Measurements from ENCODE around the gene C12orf76. TPM values are rescaled to one million over a fixed set of nuclear protein-coding genes. Genes with fewer than 3 reads are reported as not detected.
"Not testable (repeated sequence)": the region's sequence is repeated elsewhere in the genome, so short reads cannot be mapped to it uniquely, and the experiment has no call there.

C12orf76 gene
- total RNA-seq, 1 experiment from 2014 or later = 7.3 TPM

- peaks cover 42% of the 10 kb centered on the region for H3K36me3 Mint-ChIP-seq (ENCODE audit: insufficient read depth, unreplicated experiment)
- H3K4me1 Mint-ChIP-seq (ENCODE audit: insufficient read depth, unreplicated experiment) = peaks cover 7% of the 10 kb centered on the region
- no peak for DNase-seq (ENCODE audit: unreplicated experiment)
- peak overlapping the region; percentile 55 for H3K27ac Mint-ChIP-seq (ENCODE audit: low read depth, unreplicated experiment)
- CTCF ChIA-PET = interaction anchor here (0.9 kb wide), 1 partner anchor 159 kb away, joined by 3 read pairs; no protein-coding TSS in a partner anchor
- H3K4me3 Mint-ChIP-seq (ENCODE audit: unreplicated experiment) = no peak overlapping the region
- no TSS peak for BruUV-seq (replicated peaks)
- no peaks in the 10 kb centered on the region for H3K9me3 Mint-ChIP-seq (ENCODE audit: unreplicated experiment)
- H3K27me3 Mint-ChIP-seq (ENCODE audit: insufficient read depth, unreplicated experiment) = no peaks in the 10 kb centered on the region
- intact Hi-C loops (cut with micrococcal nuclease) = no loop called here
- no peak for TF ChIP-seq CTCF (IDR thresholded peaks at IDR 0.05; ENCODE audit: unreplicated experiment)
- POLR2A ChIA-PET = interaction anchor here (1.8 kb wide), 1 partner anchor 13 kb away, joined by 6 read pairs; the partner anchor contains the start of gene ANKRD13A
Measured at GRCh38 chr12:110012659-110013058, 35.7 kb downstream of the C12orf76 start.

- BruUV-seq (replicated peaks) = no TSS peak
- ChIA-PET CTCF (interaction anchor here (0.7 to 0.9 kb wide), 2 partner anchors 48 to 159 kb away, joined by 3 read pairs; no protein-coding TSS in a partner anchor), POLR2A (interaction anchor here (1.8 kb wide), 1 partner anchor 12 kb away, joined by 6 read pairs; the partner anchor contains the start of gene ANKRD13A)
- DNase-seq (ENCODE audit: unreplicated experiment) = no peak
- no peaks in the 10 kb centered on the region for H3K9me3 Mint-ChIP-seq (ENCODE audit: unreplicated experiment)
- peak overlapping the region; percentile 55 for H3K27ac Mint-ChIP-seq (ENCODE audit: low read depth, unreplicated experiment)
- H3K4me3 Mint-ChIP-seq (ENCODE audit: unreplicated experiment) = no peak overlapping the region
- intact Hi-C loops (cut with micrococcal nuclease) = no loop called here
- no peak for TF ChIP-seq CTCF (IDR thresholded peaks at IDR 0.05; ENCODE audit: unreplicated experiment)
- H3K27me3 Mint-ChIP-seq (ENCODE audit: insufficient read depth, unreplicated experiment) = no peaks in the 10 kb centered on the region
- peaks cover 7% of the 10 kb centered on the region for H3K4me1 Mint-ChIP-seq (ENCODE audit: insufficient read depth, unreplicated experiment)
- peaks cover 37% of the 10 kb centered on the region for H3K36me3 Mint-ChIP-seq (ENCODE audit: insufficient read depth, unreplicated experiment)
Measured at GRCh38 chr12:110012137-110012536, 36.2 kb downstream of the C12orf76 start.

GRCh38 chr12:110010853-110011723 lies 37.2 kb downstream of the C12orf76 start:
- Mint-ChIP-seq H3K9me3 (ENCODE audit: unreplicated experiment) (no peaks in the 10 kb centered on the region), H3K36me3 (ENCODE audit: insufficient read depth, unreplicated experiment) (peaks cover 26% of the 10 kb centered on the region), H3K27ac (ENCODE audit: low read depth, unreplicated experiment) (no peak overlapping the region), H3K4me1 (ENCODE audit: insufficient read depth, unreplicated experiment) (peaks cover 7% of the 10 kb centered on the region), H3K27me3 (ENCODE audit: insufficient read depth, unreplicated experiment) (no peaks in the 10 kb centered on the region), H3K4me3 (ENCODE audit: unreplicated experiment) (no peak overlapping the region)
- BruUV-seq (replicated peaks) = no TSS peak
- POLR2A ChIA-PET = interaction anchor here (1.3 to 1.8 kb wide), 2 partner anchors 10 to 11 kb away, joined by 3 to 6 read pairs; partner anchors contain the start of gene ANKRD13A
- intact Hi-C loops (cut with micrococcal nuclease) = no loop called here
- TF ChIP-seq CTCF (IDR thresholded peaks at IDR 0.05; ENCODE audit: unreplicated experiment) = no peak
- DNase-seq (ENCODE audit: unreplicated experiment) = no peak
- CTCF ChIA-PET = interaction anchor here (0.5 to 0.7 kb wide), 2 partner anchors 10 to 88 kb away, joined by 4 read pairs; no protein-coding TSS in a partner anchor

DNA sequence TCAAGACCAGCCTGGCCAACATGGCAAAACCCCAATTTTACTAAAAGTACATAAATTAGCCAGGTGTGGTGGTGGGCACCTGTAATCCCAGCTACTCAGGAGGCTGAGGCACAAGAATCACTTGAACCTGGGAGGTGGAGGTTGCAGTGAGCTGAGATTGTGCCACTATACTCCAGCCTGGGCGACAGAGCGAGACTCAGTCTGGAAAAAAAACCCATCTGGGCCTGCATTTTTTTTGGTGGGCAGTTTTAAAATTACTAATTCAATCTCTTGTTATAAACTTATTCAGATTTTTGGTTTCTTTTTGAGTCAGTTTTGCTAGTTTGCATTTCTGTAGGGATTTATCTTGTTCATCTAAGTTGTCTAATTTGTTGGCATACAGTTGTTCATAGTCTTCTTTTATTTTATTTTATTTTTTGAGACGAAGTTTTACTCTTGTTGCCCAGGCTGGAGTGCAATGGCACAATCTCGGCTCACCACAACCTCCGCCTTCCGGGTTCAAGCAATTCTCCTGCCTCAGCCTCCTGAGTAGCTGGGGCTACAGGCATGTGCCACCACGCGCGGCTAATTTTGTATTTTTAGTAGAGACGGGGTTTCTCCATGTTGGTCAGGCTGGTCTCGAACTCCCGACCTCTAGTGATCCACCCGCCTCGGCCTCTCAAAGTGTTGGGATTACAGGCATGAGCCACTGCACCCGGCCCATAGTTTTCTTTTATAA lies 39.5 kb downstream of the C12orf76 start:
- peaks cover 15% of the 10 kb centered on the region for H3K36me3 Mint-ChIP-seq (ENCODE audit: insufficient read depth, unreplicated experiment)
- H3K4me3 Mint-ChIP-seq (ENCODE audit: unreplicated experiment); POLR2A ChIA-PET; intact Hi-C loops (cut with micrococcal nuclease); H3K4me1 Mint-ChIP-seq (ENCODE audit: insufficient read depth, unreplicated experiment); CTCF ChIA-PET; DNase-seq (ENCODE audit: unreplicated experiment); BruUV-seq (replicated peaks); H3K27ac Mint-ChIP-seq (ENCODE audit: low read depth, unreplicated experiment); H3K9me3 Mint-ChIP-seq (ENCODE audit: unreplicated experiment); H3K27me3 Mint-ChIP-seq (ENCODE audit: insufficient read depth, unreplicated experiment): not testable (repeated sequence)
